Measurements from ENCODE around the gene CRADD.

DNA sequence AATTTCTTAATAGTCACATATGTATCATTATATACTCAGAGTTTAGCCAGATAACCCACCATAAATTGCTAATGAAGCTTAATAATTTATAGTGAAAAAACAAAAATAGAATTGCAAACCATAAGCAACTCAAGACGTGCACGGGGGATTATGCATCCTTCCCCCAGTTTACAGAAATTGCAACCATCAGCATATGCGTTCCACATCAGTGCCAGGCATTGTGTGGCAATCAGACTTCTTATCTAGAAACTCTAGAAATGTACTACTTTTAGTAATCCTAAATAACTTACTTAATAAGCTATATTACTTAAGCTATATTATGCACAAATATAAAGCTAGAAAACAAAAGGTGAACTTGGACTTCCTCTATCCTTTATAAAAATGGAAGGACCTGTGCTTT is 115.8 kb downstream of the CRADD start:
- TF ChIP-seq, protein P1, sequence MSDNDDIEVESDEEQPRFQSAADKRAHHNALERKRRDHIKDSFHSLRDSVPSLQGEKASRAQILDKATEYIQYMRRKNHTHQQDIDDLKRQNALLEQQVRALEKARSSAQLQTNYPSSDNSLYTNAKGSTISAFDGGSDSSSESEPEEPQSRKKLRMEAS (IDR thresholded peaks at IDR 0.05; ENCODE audit: low read depth): no peak
- TF ChIP-seq SIN3A (IDR thresholded peaks at IDR 0.05; ENCODE audit: borderline replicate concordance, low read depth, low read length) (no peak), RAD21 (IDR thresholded peaks at IDR 0.05; ENCODE audit: low read length) (no peak), FOXJ3 (CRISPR knock-in tag; IDR thresholded peaks at IDR 0.05) (no peak), CHD2 (IDR thresholded peaks at IDR 0.05; ENCODE audit: low read length, partially characterized antibody) (no peak)
- TF ChIP-seq, protein P2, sequence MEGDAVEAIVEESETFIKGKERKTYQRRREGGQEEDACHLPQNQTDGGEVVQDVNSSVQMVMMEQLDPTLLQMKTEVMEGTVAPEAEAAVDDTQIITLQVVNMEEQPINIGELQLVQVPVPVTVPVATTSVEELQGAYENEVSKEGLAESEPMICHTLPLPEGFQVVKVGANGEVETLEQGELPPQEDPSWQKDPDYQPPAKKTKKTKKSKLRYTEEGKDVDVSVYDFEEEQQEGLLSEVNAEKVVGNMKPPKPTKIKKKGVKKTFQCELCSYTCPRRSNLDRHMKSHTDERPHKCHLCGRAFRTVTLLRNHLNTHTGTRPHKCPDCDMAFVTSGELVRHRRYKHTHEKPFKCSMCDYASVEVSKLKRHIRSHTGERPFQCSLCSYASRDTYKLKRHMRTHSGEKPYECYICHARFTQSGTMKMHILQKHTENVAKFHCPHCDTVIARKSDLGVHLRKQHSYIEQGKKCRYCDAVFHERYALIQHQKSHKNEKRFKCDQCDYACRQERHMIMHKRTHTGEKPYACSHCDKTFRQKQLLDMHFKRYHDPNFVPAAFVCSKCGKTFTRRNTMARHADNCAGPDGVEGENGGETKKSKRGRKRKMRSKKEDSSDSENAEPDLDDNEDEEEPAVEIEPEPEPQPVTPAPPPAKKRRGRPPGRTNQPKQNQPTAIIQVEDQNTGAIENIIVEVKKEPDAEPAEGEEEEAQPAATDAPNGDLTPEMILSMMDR (IDR thresholded peaks at IDR 0.05): no peak
- TF ChIP-seq, protein P3, sequence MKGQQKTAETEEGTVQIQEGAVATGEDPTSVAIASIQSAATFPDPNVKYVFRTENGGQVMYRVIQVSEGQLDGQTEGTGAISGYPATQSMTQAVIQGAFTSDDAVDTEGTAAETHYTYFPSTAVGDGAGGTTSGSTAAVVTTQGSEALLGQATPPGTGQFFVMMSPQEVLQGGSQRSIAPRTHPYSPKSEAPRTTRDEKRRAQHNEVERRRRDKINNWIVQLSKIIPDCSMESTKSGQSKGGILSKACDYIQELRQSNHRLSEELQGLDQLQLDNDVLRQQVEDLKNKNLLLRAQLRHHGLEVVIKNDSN (IDR thresholded peaks at IDR 0.05; ENCODE audit: borderline replicate concordance, low read depth): no peak
